ENCODE measurements around the gene CCT7. TPM values are rescaled to one million over a fixed set of nuclear protein-coding genes. Genes with fewer than 3 reads are reported as not detected.

The CCT7 gene
- total RNA-seq, 1 donor from 2014 or later, result 359 TPM

DNA sequence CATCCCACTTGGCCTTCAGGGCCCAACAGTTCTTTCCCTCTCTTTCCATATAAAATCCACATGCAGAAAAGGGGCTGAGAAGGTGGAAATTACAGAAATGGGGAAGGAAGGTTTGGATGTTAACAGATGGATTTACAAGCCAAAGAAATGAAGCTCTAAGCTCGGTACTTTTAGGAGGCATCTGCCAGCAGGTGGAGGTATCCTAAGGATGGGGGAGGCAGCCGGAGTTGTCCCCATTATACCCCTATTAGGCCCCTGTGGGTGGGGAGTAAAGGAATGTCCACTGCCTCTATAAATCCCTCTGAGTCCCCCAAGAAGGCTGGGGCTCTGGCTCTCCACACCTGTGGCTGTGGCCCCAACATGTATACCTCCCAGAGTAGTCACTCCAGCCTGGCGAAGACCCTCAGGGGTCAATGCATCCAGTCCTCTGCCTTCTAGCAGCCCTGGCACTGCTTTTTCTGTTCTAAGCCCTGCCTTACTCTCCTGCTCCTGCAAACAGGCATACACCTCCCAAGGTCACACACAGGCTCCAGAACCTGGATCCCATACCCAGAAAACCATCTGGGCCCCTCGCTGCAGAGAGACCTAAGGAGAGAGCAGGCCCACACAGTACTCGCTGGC lies 48.9 kb downstream of the CCT7 start:
- Histone ChIP-seq H2AFZ (ENCODE audit: low read depth, low read length) (no peak overlapping the region), H3K9me3 (ENCODE audit: insufficient read depth, low read depth, low read length) (no peaks in the 10 kb centered on the region)
- H3K27ac Mint-ChIP-seq (ENCODE audit: unreplicated experiment), result peak overlapping the region; percentile 17

DNA sequence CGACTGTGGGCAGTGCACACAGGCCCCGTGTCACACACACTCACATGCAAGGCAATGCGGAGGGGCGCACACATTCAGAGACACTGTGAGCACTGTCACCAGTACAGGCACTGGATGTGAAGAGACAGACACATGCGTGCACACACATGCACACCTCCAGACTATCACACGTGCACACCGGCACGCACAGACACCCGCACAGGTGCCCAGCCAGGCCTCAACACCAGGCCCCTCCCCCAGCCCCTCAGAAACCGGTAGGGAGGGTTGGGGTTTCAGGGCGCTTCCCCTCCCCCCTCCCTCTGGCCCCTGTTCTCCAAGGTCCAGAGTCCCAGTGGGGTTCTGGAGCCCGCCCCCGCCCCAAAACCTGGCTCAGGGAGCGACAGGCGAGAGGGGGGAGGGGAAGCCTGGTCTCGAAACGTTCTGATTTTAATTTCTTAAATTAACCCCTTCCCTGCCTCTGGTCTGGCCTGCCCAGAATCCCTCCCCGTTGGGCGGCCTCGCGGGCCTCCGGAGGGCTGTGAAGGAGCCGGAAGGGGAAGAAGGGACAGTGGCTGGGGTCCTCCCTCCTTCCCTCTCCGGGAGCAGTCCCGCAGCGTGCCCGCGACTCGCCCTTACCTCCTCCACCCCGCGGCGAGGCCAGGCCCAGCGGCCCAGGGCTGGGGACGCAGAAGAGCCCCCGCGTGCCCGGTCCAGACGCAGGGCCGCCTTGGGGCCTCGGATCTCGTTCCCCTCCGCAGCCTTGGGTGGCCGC lies 49.6 kb downstream of the CCT7 start:
- H3K9me3 ChIP-seq (ENCODE audit: insufficient read depth, low read depth, low read length), result no peaks in the 10 kb centered on the region
- Mint-ChIP-seq H3K36me3 (ENCODE audit: low read depth, unreplicated experiment) (no peaks in the 10 kb centered on the region), H3K27ac (ENCODE audit: unreplicated experiment) (peak overlapping the region; percentile 17), H3K4me3 (ENCODE audit: unreplicated experiment) (peak overlapping the region; percentile 91), H3K4me1 (ENCODE audit: low read depth, unreplicated experiment) (no peaks in the 10 kb centered on the region), H3K9me3 (ENCODE audit: unreplicated experiment) (peaks cover 2% of the 10 kb centered on the region), H3K27me3 (ENCODE audit: low read depth, unreplicated experiment) (peaks cover 32% of the 10 kb centered on the region)
- peak overlapping the region; percentile 90 for H3K4me2 ChIP-seq (ENCODE audit: low read length)
- no peaks in the 10 kb centered on the region for H3K79me2 ChIP-seq (ENCODE audit: insufficient read depth, low read length)
- peak overlapping the region; percentile 60 for H3K4me3 ChIP-seq (ENCODE audit: insufficient read depth, low read depth, low read length)
- TF ChIP-seq, protein P1, sequence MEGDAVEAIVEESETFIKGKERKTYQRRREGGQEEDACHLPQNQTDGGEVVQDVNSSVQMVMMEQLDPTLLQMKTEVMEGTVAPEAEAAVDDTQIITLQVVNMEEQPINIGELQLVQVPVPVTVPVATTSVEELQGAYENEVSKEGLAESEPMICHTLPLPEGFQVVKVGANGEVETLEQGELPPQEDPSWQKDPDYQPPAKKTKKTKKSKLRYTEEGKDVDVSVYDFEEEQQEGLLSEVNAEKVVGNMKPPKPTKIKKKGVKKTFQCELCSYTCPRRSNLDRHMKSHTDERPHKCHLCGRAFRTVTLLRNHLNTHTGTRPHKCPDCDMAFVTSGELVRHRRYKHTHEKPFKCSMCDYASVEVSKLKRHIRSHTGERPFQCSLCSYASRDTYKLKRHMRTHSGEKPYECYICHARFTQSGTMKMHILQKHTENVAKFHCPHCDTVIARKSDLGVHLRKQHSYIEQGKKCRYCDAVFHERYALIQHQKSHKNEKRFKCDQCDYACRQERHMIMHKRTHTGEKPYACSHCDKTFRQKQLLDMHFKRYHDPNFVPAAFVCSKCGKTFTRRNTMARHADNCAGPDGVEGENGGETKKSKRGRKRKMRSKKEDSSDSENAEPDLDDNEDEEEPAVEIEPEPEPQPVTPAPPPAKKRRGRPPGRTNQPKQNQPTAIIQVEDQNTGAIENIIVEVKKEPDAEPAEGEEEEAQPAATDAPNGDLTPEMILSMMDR (IDR thresholded peaks at IDR 0.05; ENCODE audit: insufficient read depth, low read depth, low read length), result no peak
- peak; percentile 5 for TF ChIP-seq EZH2 (IDR thresholded peaks at IDR 0.05; ENCODE audit: insufficient read depth, low read length)
- FAIRE-seq (no peak), DNase-seq (ENCODE audit: low read depth) (no peak)
- no peak overlapping the region for H3K27ac ChIP-seq (ENCODE audit: low read depth, low read length)
- peak overlapping the region; percentile 81 for H2AFZ ChIP-seq (ENCODE audit: low read depth, low read length)
- peak overlapping the region; percentile 71 for H3K9ac ChIP-seq (ENCODE audit: low read length)
- H3K4me1 ChIP-seq (ENCODE audit: insufficient read depth, low read length), result peaks cover 4% of the 10 kb centered on the region
- H4K20me1 ChIP-seq (ENCODE audit: insufficient read depth, low read length), result peaks cover 15% of the 10 kb centered on the region
- H3K36me3 ChIP-seq (ENCODE audit: insufficient read depth, low read length), result no peaks in the 10 kb centered on the region
- H3K27me3 ChIP-seq (ENCODE audit: insufficient read depth, low read length), result peaks cover 34% of the 10 kb centered on the region

More for the DNA sequence above, 48.9 kb downstream of the CCT7 start:
- no peak for DNase-seq (ENCODE audit: low read depth)
- Histone ChIP-seq H3K4me1 (ENCODE audit: insufficient read depth, low read length) (peaks cover 4% of the 10 kb centered on the region), H3K27ac (ENCODE audit: low read depth, low read length) (no peak overlapping the region), H3K4me2 (ENCODE audit: low read length) (peak overlapping the region; percentile 90), H3K79me2 (ENCODE audit: insufficient read depth, low read length) (no peaks in the 10 kb centered on the region), H3K4me3 (ENCODE audit: insufficient read depth, low read depth, low read length) (peak overlapping the region; percentile 60), H3K9ac (ENCODE audit: low read length) (no peak overlapping the region), H3K36me3 (ENCODE audit: insufficient read depth, low read length) (no peaks in the 10 kb centered on the region), H4K20me1 (ENCODE audit: insufficient read depth, low read length) (peaks cover 18% of the 10 kb centered on the region), H3K27me3 (ENCODE audit: insufficient read depth, low read length) (peaks cover 28% of the 10 kb centered on the region)
- no peaks in the 10 kb centered on the region for H3K36me3 Mint-ChIP-seq (ENCODE audit: low read depth, unreplicated experiment)
- no peaks in the 10 kb centered on the region for H3K4me1 Mint-ChIP-seq (ENCODE audit: low read depth, unreplicated experiment)
- peaks cover 2% of the 10 kb centered on the region for H3K9me3 Mint-ChIP-seq (ENCODE audit: unreplicated experiment)
- H3K4me3 Mint-ChIP-seq (ENCODE audit: unreplicated experiment), result peak overlapping the region; percentile 91
- no peak for TF ChIP-seq EZH2 (IDR thresholded peaks at IDR 0.05; ENCODE audit: insufficient read depth, low read length)
- TF ChIP-seq, protein P1 (IDR thresholded peaks at IDR 0.05; ENCODE audit: insufficient read depth, low read depth, low read length), result no peak
- peaks cover 25% of the 10 kb centered on the region for H3K27me3 Mint-ChIP-seq (ENCODE audit: low read depth, unreplicated experiment)
- no peak for FAIRE-seq

Measured in astrocyte (in vitro differentiated cells and primary cell).